GM19324 (cell line): Measurements from ENCODE around the gene NRCAM.
A peak's percentile ranks its signal among the peaks of the same experiment; 100 is the strongest.
"Not testable (repeated sequence)": the region's sequence is repeated elsewhere in the genome, so short reads cannot be mapped to it uniquely, and the experiment has no call there.

ENCODE experiments used
- ATAC-seq: cut with Tn5 transposase; IDR thresholded peaks from one replicate; pipeline ENCODE4 v1.9.1; 2021; ENCODE audit warnings: mild to moderate bottlenecking, moderate library complexity; ENCODE audit not compliant: unreplicated experiment, low FRiP score

The NRCAM gene

DNA sequence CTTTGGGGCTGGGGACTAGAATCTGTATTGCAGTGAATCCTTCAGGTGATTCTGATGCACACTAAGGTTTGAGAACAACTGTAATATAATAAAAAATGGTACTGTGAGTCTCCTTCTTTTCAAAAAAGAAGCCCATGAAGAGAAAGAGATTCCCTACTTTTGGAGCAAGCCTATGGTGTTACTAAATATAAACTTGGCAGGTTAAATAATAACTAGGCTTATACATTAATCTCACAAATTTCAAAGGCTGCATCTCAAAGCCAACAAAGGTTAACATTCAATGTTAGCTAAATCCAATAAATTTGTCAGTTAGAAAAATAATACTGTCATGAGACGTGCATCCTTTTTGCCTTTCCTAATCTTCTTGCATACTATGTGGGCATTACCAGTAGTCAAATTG lies 166.4 kb downstream of the NRCAM start:
- no peak for ATAC-seq

DNA sequence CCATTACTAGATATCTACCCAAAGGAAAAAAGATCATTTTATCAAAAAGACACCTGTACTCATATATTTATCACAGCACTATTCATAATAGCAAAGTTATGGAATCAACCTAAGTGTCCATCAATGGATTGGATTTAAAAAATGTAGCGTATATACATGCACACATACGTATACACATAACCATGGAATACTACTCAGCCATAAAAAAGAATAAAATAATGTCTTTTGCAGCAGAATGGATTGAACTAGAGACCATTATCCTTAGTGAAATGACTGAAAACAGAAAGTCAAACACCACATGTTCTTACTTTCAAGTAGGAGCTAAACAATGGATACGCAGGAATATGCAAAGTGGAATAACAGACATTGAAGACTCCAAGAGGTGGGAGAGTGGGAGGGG lies 168.4 kb downstream of the NRCAM start:
- no peak for ATAC-seq

GRCh38 chr7:108286290-108286904 lies 169.8 kb downstream of the NRCAM start:
- ATAC-seq = no peak

DNA sequence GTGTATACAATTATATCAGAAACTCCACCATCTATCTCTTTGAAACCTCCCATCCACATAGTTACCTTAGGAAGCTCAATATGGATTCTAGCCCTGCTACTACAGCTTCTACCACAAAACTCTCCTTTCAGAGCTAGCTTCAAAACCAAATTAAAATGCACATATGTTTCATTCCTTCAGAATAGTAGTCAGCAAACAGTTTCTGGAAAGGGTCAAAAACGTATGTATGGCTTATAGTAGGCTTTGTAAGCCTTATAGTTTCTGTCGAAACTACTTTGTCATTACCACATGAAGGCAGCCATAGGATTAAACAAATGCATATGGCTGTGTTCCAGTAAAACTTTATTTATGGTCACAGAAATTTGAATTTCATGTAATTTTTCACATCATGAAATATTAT lies 170.5 kb downstream of the NRCAM start:
- no peak for ATAC-seq

GRCh38 chr7:108285003-108285368 lies 171.2 kb downstream of the NRCAM start:
- no peak for ATAC-seq

DNA sequence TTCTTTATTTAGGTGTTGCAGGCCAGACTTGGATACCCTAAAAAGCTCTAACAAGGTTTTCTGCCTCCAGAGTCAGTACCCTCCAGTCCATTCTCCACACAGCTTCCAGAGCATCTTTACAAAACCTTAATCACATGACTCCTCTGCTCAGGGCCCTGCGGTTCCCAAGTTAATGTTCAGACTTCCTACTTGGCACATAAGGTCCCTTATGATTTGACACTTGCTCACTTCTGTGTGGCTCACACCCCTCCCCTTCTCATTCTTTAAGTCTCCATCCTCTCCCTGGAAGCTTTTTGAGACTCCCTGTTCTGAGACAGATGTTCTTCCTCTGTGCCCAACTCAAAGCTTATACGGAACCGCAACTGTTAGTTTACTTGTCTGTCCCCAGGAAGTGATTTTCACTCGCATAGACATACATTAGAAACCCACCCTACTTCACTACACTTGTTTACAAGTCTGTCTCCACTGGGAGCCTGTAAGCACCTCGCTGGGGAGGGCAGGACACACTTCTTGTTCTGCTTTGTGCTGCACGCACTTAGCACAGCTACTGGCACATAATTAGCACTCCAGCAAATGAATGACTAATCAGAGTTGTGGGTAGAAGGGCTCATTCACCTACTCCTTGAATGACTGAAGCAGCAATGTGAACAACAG lies 171.8 kb downstream of the NRCAM start:
- peak; percentile 71 for ATAC-seq

DNA sequence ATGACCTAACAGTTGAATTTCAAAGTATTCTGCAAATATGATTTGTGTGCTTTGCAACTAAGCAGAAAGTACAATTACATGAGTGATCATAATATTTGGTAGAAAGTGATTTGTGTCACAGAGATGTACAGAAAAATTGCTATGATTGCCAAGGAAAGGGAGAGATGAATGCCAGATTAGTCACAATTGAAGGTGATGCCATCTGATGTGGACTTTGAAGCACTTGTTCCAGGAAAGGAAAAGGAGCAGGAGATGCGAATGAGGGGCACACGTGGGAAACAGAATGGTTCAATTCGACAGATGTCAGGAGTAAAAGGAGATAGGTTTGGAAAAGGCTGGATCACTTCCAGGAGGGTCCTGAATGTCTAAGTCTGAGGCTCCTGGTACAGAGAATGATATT lies 173.0 kb downstream of the NRCAM start:
- no peak for ATAC-seq

- no peak for ATAC-seq
Measured at GRCh38 chr7:108282427-108282996, 173.7 kb downstream of the NRCAM start.

GRCh38 chr7:108280136-108280535 lies 176.1 kb downstream of the NRCAM start:
- ATAC-seq = no peak

GRCh38 chr7:108278776-108279175 lies 177.5 kb downstream of the NRCAM start:
- no peak for ATAC-seq

- no peak for ATAC-seq
Measured at GRCh38 chr7:108278281-108278680, 178.0 kb downstream of the NRCAM start.

DNA sequence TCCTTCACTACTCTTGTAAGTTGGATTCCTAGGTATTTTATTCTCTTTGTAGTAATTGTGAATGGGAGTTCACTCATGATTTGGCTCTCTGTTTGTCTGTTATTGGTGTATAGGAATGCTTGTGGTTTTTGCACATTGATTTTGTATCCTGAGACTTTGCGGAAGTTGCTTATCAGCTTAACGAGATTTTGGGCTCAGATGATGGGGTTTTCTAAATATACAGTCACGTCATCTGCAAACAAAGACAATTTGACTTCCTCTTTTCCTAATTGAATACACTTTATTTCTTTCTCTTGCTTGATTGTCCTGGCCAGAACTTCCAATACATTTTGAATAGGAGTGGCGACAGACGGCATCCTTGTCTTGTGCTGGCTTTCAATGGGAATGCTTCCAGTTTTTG lies 181.8 kb downstream of the NRCAM start:
- not testable (repeated sequence) for ATAC-seq

DNA sequence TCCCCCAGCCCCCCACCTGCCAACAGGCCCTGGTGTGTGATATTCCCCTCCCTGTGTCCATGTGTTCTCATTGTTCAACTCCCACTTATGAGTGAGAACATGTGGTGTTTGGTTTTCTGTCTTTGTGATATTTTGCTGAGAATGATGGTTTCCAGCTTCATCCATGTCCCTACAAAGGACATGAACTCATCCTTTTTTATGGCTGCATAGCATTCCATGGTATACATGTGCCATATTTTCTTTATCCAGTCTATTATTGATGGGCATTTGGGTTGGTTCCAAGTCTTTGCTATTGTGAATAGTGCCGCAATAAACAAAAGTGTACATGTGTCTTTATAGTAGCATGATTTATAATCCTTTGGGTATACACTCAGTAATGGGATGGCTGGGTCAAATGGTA lies 183.3 kb downstream of the NRCAM start:
- not testable (repeated sequence) for ATAC-seq

DNA sequence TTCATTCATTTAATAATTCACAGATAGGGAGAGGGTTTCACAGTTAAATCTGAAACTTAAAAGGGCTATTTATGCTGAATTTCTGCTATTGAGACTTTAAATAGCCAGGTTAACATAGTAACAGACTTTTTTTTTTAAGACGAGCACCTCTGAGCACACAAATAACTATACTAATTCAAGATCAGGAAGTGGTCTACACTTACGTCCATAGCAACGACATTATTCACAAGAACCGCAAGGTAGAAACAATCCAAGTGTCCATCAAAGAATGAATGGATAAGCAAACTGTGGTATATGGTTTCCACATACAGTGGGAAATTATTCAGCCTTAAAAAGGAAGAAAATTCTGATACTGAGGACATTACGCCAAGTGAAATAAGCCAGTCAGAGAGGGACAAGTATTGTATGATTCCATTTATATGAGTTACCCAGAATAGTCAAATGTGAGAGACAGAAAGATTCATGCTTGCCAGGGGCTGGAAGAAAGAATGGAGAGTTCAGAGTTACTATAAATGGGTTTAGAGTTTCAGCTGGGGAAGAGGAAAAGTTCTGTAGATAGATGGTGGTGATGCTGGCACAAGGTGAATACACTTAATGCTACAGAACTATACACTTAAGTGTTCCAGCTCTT lies 185.7 kb downstream of the NRCAM start:
- peak; percentile 89 for ATAC-seq

- ATAC-seq = no peak
Measured at GRCh38 chr7:108268200-108268820, 187.9 kb downstream of the NRCAM start.

GRCh38 chr7:108267615-108268014 lies 188.6 kb downstream of the NRCAM start:
- ATAC-seq = no peak

DNA sequence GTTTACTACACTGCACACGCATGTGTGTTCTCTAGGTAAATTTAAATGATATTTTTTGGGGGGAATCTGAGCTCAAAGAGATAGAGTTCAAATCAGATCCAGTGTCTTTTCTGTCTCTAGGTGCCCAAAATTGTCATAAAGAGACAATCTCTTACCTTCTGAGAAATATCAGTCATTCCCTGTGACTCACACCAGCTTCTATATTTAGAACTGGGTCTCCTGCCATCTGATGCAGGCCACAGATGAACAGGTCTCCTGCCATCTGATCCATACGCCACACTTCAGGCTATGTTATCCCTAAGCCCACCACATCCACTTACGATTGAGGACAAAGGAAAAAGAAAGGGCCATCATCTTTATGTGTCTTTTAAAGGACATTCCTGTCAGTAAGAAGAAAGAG lies 189.7 kb downstream of the NRCAM start:
- ATAC-seq = no peak

DNA sequence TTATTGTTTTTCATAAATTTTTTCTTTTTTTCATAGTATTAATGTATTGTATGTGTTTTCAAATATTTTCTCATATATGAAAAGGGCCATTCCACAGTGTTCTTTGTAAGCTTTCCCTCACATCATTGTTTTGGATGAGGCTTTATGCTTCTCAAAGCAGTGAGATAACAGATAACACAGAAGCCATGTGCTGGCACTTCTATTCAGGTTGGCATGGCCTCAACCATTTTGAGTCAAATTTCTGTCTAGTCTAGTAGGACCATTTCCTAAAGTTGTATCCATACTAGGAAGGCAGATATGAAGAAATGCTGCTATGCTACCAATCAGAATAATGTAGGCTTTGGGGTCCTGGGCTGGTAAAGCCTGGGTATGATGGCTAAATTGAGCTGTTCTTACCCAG lies 190.2 kb downstream of the NRCAM start:
- no peak for ATAC-seq

GRCh38 chr7:108265007-108265406 lies 191.2 kb downstream of the NRCAM start:
- no peak for ATAC-seq

DNA sequence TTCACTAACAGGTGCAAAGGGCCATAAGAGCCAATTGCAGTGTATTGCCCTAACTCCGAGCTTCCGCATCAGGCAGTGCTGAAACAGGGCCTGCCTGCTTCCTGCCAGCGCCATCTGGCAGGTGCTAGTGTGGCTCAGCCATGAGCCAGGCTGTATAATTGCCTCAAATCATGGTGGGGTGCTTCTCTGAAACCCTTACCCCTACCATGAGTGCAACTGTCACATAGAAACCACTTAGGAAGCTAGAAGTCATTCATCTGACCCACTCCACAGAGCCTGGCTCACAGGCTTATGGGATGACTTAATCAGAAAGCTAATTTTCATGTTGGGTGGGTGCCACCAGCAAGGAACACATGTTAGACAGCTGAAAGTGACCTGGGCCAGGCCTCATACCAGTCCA lies 192.8 kb downstream of the NRCAM start:
- peak; percentile 54 for ATAC-seq

DNA sequence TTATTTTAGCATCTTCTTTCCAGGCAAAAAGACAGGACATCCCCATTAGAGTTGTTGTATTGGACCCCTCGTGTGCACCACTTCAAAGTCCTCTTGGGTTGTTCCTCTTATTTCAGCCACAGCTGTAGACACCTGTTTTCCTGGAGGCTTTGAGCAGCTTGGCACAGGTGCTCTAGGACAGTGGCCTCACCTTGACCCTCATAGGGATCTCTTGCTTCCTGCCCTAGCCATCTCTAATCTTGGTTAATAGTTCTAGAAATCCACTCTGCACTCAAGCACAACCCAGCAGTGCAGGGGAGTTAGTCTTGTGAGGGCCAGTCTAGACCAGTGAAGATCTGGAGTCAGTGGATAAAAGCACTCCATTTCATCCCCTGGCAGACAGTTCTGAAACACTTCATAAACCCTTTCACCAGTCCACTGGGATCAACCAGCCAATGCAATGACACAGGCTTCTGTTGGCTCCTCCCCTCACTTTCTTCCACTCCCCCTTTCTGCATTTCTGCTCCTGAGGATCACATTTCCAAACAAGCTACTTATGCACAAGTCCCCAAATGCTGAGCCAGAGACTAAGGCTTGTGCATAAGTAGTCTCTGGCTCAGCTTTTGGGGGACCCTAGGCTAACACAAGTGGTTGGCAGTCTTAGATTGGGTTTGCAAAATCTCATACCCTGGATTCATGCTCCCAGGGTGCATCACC lies 194.5 kb downstream of the NRCAM start:
- no peak for ATAC-seq
